ENCODE results near the gene DHX58.

DNA sequence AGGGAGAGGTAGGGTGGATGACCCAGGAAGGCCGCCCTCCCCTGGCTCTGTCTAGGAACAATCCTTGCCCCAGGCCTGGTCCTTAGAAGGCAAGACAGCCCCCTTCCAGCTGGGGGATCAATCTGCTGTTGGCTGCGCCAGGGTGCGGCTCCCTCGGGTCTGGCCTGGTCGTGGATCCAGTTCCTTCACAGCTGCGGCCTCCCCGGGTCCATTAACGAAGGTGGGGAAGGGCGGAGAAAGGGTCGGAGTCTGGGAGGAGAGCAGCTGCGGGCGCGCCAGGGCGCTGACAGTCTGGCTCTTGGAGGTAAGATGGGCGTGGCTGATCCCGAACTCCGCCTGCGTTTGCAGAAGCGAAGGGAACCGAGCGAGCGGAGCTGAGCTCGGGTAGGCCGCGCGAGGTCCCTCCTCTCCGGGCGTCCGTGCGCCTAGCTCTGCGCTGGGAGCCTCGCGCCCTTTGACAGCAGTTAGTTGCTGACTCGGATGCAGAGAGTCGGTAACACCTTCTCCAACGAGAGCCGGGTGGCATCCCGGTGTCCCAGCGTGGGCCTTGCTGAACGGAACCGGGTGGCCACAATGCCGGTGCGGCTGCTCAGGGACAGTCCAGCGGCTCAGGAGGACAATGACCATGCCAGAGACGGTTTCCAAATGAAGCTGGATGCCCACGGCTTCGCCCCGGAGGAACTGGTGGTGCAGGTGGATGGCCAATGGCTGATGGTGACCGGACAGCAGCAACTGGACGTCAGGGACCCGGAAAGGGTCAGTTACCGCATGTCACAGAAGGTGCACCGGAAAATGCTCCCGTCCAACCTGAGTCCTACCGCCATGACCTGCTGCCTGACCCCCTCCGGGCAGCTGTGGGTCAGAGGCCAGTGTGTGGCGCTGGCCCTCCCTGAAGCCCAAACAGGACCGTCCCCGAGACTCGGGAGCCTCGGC is 10.1 kb upstream of the DHX58 start, which contains the start of gene HSPB9:
- TF ChIP-seq EZH2 (IDR thresholded peaks at IDR 0.05) (no peak), POLR2AphosphoS5 (IDR thresholded peaks at IDR 0.05; ENCODE audit: borderline replicate concordance, low read depth, low read length) (no peak), FOXP2 (optimal IDR thresholded peaks at IDR 0.05; ENCODE audit: control extremely low read depth, extremely low read length, insufficient read depth) (no peak)

All from SK-N-MC (cell line).